GM21423 (cell line): Measurements from ENCODE around the gene CRTC1.

Experiments
- ATAC-seq: cut with Tn5 transposase; IDR thresholded peaks from one replicate; pipeline ENCODE4 v1.9.1; 2021; ENCODE audit warnings: mild to moderate bottlenecking, moderate library complexity; ENCODE audit not compliant: unreplicated experiment

Gene CRTC1

GRCh38 chr19:18765224-18765623 is 81.7 kb downstream of the CRTC1 start:
- ATAC-seq = no peak

DNA sequence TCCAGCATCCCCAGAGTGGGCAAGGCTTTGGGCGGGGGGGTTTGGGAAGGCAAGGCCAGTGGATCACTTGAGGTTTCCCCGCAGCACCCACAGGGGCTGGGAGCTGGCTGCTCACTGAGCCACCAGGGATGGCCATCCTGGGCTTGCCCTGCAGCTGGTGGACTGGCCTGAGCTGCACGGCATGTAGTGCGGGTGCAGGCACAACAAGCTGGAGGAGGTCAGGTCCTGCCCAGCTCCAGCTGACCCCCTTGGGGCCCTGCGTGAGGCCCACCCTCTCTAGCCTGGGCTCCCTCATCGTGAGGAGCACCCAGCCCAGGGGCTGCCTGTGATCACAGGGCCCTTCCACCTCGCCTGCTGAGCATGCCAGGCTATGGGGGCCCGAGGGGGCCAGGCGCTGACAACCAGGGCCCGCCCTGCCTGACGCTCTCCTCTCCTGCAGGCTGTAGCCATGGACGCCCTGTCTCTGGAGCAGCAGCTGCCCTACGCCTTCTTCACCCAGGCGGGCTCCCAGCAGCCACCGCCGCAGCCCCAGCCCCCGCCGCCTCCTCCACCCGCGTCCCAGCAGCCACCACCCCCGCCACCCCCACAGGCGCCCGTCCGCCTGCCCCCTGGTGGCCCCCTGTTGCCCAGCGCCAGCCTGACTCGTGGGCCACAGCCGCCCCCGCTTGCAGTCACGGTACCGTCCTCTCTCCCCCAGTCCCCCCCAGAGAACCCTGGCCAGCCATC is 84.7 kb downstream of the CRTC1 start:
- no peak for ATAC-seq

GRCh38 chr19:18768997-18769891 is 85.8 kb downstream of the CRTC1 start:
- ATAC-seq = no peak

GRCh38 chr19:18769989-18770528 is 86.6 kb downstream of the CRTC1 start:
- ATAC-seq = no peak

DNA sequence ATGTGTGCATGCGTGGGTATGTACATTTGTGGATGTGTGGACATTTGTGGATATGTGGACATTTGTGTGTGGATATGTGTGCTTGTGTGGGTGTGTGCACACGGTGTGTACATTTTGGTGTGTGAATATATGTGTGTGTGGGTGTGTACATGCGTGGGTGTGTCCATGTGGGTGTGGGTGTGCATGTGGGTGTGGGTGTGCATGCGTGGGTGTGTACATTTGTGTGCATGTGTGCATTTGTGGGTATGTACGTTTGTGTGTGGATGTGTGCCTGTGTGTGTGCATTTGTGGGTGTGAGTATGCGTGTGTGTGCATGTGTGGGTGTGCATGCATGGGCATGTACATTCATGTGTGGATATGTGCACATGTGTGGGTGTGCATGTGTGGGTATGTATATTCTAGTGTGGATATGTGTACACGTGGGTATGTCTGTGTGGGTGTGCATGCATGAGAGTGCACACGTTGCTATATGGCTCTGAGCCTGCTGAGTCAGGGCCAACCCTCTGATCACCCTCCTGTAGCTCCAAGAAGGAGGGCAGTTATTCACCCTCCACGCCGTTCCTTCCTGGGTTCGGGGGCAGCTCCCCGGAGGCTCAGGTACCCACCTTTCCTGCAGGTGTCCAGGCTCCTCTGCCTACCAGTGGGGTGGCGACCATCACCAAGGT is 87.3 kb downstream of the CRTC1 start:
- no peak for ATAC-seq

DNA sequence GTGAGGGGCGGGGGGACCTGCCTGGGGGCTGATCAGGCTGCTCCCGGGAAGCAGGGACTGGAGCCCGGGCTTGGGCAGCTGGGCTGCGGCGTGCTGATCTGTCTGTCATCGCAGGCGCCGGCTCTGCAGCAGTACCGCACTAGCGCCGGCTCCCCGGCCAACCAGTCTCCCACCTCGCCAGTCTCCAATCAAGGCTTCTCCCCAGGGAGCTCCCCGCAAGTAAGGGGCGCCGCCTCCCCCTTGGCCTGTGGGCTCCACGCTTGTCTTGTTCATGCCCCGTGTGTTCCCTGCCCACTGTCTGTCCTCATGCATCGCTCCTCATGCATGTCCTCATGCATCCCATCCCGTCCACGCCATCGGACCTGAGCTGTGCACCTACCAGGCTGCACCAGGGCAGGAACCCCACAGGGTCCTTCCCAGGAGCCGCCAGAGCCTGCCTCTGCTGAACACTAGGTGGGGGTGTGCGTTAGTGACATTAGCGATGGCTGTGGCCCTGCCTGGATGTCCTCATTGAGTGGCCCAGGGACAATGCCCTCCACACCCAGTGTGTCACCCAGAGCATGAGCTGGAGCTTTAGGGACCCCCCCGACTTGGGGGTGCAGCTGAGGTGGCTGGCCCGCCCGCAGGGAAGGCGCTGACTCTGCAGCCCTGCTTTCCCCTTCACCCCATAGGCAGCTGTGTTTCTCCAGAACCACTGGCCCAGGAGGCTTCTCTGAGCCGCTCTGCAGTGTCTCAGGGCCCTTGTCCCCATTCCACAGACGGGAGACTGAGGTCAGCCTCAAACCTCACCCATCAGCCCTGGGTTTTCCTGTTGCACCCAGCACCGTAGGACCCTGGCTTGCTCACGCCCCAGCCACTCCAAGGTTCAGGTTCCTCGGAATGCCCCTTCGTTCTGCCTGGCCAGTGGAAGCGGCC is 88.1 kb downstream of the CRTC1 start:
- no peak for ATAC-seq

GRCh38 chr19:18772620-18773587 is 89.4 kb downstream of the CRTC1 start:
- no peak for ATAC-seq

- ATAC-seq = no peak
These were observed 90.2 kb downstream of the CRTC1 start for GRCh38 chr19:18773682-18774081.

GRCh38 chr19:18774107-18774506 is 90.6 kb downstream of the CRTC1 start:
- ATAC-seq = no peak

DNA sequence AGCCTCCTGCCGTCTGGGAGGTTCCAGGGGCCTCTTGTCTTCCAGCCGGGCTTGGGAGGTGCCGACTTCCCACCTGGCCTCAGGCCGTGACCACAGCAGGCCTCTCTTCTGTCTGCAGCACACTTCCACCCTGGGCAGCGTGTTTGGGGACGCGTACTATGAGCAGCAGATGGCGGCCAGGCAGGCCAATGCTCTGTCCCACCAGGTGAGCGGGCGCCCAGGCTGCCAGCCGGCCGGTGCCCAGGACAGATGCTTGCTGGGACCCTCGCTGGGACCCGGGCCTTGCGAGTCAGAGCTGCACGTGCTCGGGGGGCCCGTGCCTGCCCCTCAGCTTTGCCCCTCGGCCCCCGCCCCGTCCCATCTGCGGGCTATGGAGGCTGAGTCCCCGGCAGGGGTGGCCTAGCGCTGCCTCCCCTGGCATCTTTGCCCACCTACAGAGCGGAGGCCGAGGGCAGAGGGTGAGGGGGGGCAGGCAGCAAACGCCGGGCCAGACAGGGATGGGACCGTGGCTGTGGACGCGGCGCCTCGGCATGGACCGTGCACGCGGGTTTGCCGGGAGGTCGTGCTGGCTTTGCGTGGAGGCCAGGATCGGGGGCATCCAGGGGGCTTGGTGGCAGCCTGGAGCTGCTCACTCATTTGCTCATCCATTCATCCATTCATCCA is 91.4 kb downstream of the CRTC1 start:
- ATAC-seq = no peak

DNA sequence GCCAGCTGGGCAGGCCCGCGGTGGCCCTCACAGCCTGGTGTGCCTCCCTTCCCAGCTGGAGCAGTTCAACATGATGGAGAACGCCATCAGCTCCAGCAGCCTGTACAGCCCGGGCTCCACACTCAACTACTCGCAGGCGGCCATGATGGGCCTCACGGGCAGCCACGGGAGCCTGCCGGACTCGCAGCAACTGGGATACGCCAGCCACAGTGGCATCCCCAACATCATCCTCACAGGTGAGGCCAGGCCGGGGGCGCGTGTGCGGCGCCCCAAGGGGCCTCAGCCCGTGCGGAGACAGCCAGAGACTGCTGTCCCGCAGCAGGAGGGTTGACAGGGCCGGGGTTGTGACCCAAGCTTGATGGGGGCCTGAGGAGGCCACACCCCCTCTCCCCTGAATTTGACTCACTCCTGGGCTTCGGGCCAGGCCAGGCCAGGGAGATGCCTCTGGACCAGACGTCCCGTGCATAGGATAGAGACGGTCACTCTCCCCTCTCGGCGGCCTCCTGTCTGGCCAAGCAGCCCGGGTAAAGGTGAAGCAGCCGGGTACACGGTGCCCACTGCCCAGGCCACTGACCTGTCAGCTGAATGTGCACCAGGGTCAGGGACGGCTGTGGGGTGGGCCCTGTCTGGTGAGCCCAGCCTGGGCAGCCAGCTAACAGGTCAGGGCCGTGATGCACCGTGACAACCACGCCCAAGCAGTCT is 92.3 kb downstream of the CRTC1 start:
- no peak for ATAC-seq

GRCh38 chr19:18776288-18776594 is 92.8 kb downstream of the CRTC1 start:
- no peak for ATAC-seq

- no peak for ATAC-seq
These were observed 93.3 kb downstream of the CRTC1 start for GRCh38 chr19:18776736-18777135.

DNA sequence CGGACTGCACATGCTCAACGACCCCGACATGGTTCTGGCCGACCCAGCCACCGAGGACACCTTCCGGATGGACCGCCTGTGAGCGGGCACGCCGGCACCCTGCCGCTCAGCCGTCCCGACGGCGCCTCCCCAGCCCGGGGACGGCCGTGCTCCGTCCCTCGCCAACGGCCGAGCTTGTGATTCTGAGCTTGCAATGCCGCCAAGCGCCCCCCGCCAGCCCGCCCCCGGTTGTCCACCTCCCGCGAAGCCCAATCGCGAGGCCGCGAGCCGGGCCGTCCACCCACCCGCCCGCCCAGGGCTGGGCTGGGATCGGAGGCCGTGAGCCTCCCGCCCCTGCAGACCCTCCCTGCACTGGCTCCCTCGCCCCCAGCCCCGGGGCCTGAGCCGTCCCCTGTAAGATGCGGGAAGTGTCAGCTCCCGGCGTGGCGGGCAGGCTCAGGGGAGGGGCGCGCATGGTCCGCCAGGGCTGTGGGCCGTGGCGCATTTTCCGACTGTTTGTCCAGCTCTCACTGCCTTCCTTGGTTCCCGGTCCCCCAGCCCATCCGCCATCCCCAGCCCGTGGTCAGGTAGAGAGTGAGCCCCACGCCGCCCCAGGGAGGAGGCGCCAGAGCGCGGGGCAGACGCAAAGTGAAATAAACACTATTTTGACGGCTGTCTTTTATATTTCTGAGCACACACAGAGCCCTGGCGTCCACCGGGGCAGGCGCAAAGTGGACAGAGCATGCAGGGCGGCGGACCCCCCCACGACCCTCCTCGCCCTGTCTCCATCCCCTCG is 94.0 kb downstream of the CRTC1 start:
- ATAC-seq = no peak

GRCh38 chr19:18778076-18778389 is 94.6 kb downstream of the CRTC1 start:
- no peak for ATAC-seq

- ATAC-seq = no peak
These were observed 95.5 kb downstream of the CRTC1 start for GRCh38 chr19:18778826-18779495.

DNA sequence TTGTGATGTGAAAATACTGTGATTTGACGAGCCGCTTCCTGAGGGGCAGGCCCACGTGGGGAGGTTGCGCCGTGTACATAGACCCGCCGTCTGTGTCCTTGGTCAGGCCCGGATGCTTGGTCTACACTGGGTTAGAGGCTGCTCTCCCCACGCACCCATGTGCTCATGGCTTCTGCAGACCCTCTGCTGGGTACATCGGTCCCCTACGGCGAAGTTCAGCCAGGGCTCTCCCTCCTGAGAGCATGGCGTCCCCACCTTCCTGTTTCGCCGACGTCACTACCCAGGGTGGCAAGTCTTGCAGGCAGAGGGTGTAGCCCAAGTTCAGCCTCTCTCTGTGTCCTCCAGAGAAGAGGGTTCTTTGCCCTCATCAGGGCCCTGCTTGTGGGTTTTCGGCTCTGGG is 96.6 kb downstream of the CRTC1 start:
- ATAC-seq = no peak
